ENCODE data around the gene METTL2A. TPM values are rescaled to one million over a fixed set of nuclear protein-coding genes. Genes with fewer than 3 reads are reported as not detected.
"Not testable (repeated sequence)": the region's sequence is repeated elsewhere in the genome, so short reads cannot be mapped to it uniquely, and the experiment has no call there.

Gene METTL2A
- polyA plus RNA-seq, 1 donor, result 16.6 TPM

DNA sequence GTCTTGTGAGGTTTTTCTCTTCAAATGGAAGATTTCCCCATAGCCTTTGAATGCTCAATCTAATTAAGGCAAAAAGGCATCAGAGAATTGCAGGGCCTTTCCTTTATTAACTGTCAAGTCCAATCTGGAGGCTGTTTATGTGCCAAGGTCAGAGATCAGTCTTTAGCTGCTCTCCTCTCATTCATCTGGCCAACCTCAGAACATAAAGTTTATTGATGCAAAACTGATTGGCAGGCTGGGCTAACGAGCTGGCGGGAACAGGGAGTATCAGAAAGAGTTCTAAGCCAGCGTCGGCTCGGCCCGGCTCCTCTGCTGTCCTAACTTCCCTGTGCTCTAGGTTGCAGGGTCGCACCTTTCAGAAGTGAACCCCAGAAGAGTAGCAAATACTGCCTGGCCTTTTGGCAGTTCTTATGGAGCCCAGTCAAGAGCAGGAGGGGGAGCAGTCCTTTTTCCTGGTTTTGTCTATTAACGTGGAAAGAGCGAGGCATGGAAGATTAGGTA, 47.7 kb downstream of the METTL2A start:
- not testable (repeated sequence) for DNase-seq (ENCODE audit: low read depth)

DNA sequence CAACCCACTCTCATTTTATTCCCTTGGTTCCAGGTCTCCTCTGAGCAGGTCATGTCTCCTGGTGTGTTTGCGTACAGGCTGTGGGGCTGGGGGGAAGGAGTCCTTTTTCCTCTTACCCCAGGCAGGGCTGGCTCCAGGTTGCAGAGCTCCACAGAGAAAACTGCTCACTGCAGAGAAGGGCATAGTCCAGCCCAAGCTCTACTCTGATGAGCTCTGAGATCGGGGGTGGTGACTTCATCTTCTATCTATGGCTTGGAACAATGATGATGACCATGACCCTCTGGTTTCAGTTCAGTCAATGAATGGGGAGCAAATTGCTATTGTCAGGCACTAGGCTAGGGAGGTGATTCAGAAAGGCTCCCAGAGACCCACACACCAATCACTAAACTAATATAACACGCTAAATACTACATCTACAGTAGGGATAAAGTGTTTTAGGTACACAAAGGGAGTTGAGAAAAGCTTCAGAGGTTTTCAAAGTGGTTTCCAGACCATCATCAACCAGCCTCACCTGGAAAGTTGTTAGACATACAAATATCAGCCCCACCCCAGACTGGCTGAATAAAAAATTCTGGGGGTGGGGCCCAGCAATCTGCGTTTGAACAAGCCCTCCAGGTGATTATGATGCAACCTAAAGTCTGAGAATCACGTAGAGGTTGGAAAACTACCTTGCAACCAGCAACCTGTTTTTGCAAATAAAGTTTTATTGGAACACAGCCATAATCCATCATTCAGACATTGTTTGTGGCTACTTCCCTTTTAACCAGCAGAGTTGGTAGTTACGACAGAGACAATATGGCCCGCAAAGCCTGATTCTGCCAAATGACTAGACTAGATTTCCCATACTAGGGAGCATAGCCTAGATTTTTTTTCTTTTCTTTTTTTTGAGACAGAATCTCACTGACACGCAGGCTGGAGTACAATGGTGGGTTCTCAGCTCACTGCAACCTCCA, 49.6 kb downstream of the METTL2A start:
- DNase-seq (ENCODE audit: low read depth), result not testable (repeated sequence)

DNA sequence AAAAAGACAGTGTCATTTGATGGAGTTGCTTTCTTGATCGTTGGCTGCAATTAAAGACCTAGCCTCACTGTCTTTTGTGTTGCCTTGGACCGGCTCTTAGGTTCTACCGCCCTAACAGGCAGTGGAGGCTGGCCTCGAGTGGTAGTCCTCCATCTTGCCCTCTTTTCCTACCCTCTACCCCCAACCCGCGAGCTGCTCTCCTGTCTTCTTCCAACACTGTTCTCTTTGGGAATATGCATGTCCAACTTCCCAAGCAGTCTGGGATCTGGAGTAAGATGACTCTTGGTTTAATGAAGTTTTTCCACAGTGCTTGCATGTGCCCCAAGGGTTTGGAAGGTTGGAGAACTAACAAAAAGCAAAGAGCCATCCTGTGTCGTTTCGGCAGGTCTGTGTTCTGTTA, 53.4 kb downstream of the METTL2A start:
- not testable (repeated sequence) for DNase-seq (ENCODE audit: low read depth)

DNA sequence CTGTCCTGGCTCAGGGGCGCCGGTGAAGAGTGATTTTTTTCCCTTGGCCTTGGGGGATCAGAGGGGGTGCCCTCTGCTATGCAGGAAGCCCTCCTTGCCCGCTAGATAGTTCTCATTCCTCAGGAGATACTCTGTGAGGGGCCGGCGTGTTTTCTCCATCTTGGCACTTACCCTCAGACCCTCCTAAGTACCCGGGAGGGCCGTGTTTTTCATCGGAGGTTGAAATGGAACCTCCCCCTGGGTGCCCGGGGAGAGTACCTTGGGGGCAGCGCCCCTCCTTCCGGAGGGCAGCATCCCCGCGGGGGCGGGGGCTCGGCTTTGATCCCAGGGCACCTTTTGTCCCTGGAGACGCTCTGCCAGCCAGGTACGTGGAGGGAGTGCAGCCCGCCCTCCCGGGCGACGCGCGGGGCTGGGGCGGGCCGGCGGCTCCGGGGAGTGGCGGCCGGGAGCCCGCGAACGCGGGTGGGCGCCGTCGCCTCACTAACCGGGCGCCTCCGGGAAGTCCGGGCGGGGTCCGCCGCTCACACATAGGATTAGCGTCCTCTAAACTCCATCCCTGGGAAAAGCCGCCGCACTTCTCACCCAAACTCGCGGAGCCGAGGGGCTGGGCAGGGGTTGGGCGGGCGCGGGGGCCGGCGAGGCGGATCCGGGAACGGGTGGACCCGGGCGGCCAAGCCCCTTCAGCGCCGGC, 54.2 kb downstream of the METTL2A start:
- DNase-seq (ENCODE audit: low read depth), result not testable (repeated sequence)

DNA sequence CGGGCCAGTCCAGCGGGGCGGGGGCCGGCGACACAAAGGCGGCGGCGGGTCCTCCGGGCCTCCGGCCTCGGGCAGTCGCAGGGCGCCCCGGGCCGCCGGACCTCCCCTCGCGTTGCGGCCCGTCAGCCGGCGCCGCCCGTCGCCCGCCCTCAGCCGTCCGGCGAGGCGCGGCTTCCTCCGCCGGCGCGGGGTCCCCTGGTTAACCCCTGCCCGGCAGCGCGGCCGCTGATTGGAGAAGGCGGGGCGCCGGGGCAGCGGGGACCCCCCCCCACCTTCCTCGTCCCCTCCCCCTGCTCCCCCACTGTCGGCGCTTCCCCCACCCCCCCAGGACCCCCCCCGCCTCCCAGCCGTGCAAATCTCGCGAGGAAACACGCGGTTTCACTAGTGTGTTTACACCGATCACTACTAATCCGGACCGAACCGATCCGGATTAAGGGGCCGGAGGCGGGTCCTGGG, 54.8 kb downstream of the METTL2A start, which contains the start of gene TLK2:
Gene TLK2 (plus strand): TSS at position 402 of the 456 bp plus-strand sequence. CDS start 2,301 bp downstream, outside the sequence.
- peak; percentile 39 for DNase-seq (ENCODE audit: low read depth)

DNA sequence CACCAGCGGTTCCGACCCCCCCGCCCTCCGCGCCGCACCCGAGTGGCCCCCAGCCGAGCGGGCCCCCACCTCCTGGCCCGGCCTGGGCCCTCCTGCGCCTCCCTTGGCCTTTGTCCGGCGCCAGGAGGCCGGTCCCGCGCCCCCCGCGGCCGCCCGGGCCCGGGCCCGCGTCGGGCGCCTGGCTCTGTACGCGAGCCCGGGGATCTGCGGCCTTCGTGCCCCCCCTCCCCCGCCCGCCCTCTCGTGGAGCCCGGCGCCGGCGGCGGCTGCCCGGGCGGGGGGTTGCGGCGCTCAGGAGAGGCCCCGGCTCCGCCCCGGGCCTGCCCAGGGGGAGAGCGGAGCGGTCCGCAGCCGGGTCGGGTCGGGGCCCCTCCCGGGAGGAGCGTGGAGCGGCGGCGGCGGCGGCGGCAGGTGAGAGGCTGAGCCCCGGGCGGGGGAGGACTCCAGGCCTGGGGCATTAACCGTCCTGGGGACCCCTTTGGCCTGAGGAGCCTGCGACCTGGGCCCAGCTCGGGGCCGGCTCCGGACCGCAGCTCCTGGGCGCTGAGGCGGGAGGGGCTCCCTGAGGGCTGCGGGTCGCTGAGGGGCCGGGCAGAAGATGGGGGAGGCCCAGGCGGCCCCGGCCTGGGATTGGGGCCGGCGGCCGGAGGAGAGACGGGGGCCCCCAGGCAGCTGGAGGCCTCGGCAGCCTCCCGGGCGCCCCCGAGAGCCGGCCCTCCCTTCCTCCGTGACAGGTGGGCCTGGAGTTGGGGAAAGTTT, 55.4 kb downstream of the METTL2A start:
- DNase-seq (ENCODE audit: low read depth), result not testable (repeated sequence)

DNA sequence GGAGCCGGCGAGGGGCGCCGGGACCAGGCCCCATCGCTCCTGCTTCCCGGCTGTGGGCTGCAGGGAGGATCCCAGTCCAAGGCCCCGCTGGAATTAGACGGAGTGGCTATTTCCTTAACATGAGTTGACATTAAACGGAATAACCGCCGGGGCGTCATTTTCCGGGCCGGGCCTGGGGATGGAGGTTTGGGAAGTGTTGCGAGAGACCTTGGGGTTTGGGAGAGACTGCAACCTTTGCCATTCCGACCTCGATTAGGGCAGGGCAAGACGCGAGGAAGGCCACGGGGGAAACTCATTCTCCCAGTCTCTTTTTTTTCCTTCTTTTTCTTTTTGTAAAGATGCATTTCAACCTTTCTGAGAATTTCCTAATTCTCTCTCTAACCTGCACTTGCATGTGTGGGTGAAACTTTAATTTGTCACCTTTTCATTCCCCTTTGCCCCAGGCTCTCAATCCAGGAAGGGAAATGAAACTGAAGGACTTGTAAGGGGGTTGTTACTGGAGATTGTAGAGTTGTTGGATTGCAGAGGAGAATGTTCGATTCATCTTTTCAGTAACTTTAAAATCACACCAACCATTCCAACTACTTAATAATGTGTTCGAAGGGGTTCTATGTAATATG, 56.1 kb downstream of the METTL2A start:
- not testable (repeated sequence) for DNase-seq (ENCODE audit: low read depth)

- not testable (repeated sequence) for DNase-seq (ENCODE audit: low read depth)
Observed at GRCh38 chr17:62482553-62482952, 58.9 kb downstream of the METTL2A start.

DNA sequence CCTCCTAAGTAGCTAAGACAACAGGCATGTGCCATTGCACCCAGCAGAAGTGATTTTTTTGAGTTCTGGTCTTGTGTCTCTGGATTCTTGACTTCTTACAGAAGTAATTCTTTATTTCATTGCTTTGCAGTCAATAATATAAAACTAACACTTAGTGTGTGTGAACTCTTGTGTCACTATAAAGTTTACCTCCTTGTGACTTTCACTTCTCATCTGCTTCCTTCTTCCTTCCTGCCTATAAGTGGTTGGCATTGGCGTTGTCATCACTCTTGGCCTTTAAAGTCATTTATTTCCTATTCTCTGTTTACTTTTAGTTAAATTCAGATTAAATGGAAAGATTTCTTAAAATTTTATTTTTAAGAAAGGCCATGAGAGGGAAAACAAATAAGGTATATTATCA, 67.3 kb downstream of the METTL2A start:
- DNase-seq (ENCODE audit: low read depth), result not testable (repeated sequence)

GRCh38 chr17:62493049-62493655, 69.5 kb downstream of the METTL2A start:
- not testable (repeated sequence) for DNase-seq (ENCODE audit: low read depth)

DNA sequence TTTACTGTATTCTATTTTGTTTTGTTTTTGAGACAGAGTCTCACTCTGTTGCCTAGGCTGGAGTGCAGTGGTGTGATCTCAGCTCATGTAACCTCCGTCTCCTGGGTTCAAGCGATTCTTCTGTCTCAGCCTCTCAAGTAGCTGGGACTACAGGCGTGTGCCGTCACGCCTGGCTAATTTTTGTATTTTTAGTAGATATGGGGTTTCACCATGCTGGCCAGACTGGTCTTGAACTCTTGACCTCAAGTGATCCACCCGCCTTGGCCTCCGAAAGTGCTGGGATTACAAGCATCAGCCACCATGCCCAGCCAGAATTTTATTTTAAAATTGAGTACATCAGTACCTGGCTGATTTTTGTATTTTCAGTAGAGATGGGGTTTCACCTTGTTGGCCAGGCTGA, 70.4 kb downstream of the METTL2A start:
- not testable (repeated sequence) for DNase-seq (ENCODE audit: low read depth)

GRCh38 chr17:62496344-62496743, 72.6 kb downstream of the METTL2A start:
- not testable (repeated sequence) for DNase-seq (ENCODE audit: low read depth)

DNA sequence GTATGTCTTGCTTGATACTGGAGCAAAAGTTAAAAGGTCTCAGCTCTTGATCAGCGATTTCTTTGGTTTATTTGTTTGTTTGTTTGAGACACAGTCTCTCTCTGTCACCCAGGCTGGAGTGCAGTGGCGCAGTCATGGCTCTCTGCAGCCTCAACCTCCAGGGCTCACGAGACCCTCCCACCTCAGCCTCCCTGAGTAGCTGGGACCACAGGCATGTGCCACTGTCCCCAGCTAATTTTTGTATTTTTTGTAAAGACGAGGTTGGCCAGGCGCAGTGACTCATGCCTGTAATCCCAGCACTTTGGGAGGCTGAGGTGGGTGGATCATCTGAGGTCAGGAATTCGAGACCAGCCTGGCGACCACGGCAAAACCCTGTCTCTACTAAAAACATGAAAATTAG, 75.1 kb downstream of the METTL2A start:
- not testable (repeated sequence) for DNase-seq (ENCODE audit: low read depth)

Other genes with a start within 250 kb of the METTL2A start
- 0.30 TPM for gene EFCAB3, start 43.3 kb upstream of the METTL2A start, polyA plus RNA-seq (ENCODE audit: insufficient read length)
- gene TLK2, start 54.9 kb downstream of the METTL2A start, polyA plus RNA-seq (ENCODE audit: insufficient read length), result 48.8 TPM
- 136 TPM for gene MRC2, start 203.8 kb downstream of the METTL2A start, polyA plus RNA-seq (ENCODE audit: insufficient read length)